ENCODE measurements around the gene CMSS1.

The CMSS1 gene

GRCh38 chr3:100170486-100170885 lies 352.8 kb downstream of the CMSS1 start:
- DNase-seq (ENCODE audit: low spot score), result no peak
- no peak overlapping the region for H3K27ac ChIP-seq
- no peak for TF ChIP-seq CTCF (IDR thresholded peaks at IDR 0.05)
- H3K4me3 ChIP-seq, result no peak overlapping the region

GRCh38 chr3:100171211-100171914 lies 353.7 kb downstream of the CMSS1 start:
- no peak overlapping the region for H3K4me3 ChIP-seq
- DNase-seq (ENCODE audit: low spot score), result no peak
- H3K27ac ChIP-seq, result no peak overlapping the region
- TF ChIP-seq CTCF (IDR thresholded peaks at IDR 0.05), result no peak

GRCh38 chr3:100173961-100174360 lies 356.3 kb downstream of the CMSS1 start:
- no peak for DNase-seq (ENCODE audit: low spot score)
- Histone ChIP-seq H3K27ac (no peak overlapping the region), H3K4me3 (no peak overlapping the region)
- no peak for TF ChIP-seq CTCF (IDR thresholded peaks at IDR 0.05)

GRCh38 chr3:100175637-100176280 lies 358.1 kb downstream of the CMSS1 start:
- Histone ChIP-seq H3K27ac (no peak overlapping the region), H3K4me3 (no peak overlapping the region)
- DNase-seq (ENCODE audit: low spot score), result no peak
- TF ChIP-seq CTCF (IDR thresholded peaks at IDR 0.05), result no peak

GRCh38 chr3:100179692-100180349 lies 362.2 kb downstream of the CMSS1 start:
- no peak for TF ChIP-seq CTCF (IDR thresholded peaks at IDR 0.05)
- Histone ChIP-seq H3K4me3 (no peak overlapping the region), H3K27ac (no peak overlapping the region)
- DNase-seq (ENCODE audit: low spot score), result no peak

- H3K27ac ChIP-seq, result no peak overlapping the region
- TF ChIP-seq CTCF (IDR thresholded peaks at IDR 0.05), result no peak
- H3K4me3 ChIP-seq, result no peak overlapping the region
- no peak for DNase-seq (ENCODE audit: low spot score)
These were observed 366.0 kb downstream of the CMSS1 start for GRCh38 chr3:100183608-100184125.
